DLD1 (cell line): ENCODE results near the gene LPCAT4.
"Not testable (repeated sequence)": the region's sequence is repeated elsewhere in the genome, so short reads cannot be mapped to it uniquely, and the experiment has no call there.

Source experiments
- in situ Hi-C: cut with HindIII; loops from 2 replicates; pipeline ENCODE4 v1.10.0; 2017; ENCODE audit warnings: low sequenced_read_pairs

LPCAT4 gene, protein sequence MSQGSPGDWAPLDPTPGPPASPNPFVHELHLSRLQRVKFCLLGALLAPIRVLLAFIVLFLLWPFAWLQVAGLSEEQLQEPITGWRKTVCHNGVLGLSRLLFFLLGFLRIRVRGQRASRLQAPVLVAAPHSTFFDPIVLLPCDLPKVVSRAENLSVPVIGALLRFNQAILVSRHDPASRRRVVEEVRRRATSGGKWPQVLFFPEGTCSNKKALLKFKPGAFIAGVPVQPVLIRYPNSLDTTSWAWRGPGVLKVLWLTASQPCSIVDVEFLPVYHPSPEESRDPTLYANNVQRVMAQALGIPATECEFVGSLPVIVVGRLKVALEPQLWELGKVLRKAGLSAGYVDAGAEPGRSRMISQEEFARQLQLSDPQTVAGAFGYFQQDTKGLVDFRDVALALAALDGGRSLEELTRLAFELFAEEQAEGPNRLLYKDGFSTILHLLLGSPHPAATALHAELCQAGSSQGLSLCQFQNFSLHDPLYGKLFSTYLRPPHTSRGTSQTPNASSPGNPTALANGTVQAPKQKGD

DNA sequence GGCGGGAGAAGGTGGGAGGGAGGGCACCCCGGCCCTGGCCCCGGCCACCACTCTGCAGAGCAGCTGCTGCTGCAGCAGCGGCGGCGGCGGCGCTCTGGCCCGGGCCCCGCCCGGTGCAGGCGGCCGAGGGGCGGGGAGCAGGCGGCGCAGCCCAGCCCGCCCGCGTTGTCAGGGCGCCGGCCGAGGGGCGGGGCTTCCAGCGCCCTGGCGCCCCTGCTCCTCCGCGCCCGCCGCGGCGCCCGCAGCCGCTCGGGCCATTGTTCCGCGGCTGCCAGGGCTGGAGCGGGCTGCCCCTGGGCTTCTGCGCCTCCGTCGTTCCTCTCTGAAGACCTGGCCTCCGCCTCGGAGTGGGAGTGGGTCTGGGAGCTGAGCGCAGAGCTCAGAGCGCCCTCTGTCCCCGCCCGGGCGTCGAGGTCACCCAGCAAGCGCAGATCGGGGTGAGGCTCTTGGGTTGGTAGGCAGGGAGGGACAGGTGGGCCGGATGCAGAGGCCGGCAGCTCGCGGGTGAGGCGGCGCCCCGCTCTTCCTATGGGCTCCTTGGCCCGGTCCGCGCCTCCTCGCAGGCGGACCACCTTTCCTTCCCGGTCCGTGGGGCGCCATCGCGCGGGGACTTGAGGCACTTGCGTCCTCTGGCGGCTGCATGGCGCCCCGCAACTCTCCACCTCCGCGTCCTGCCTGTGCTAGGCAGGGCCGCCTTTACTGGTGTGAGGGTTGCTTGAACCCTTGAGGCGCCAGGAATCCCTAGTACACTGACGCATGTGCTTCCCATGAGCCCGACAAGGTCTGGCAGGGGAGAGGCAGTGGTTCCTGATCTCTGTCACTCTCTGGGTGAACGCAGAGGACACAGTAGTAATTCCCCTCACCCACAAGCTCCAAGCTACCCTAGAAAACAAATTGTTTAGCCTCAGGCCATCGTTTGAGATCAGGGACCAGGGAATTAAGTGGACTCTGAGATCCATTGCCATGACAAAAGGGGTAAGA lies at the start of gene LPCAT4:
Gene LPCAT4, minus strand, starts transcription at position 96 of the 981 bp plus-strand sequence. CDS start 96 bp downstream, outside the sequence.
- in situ Hi-C loops: no loop called here

DNA sequence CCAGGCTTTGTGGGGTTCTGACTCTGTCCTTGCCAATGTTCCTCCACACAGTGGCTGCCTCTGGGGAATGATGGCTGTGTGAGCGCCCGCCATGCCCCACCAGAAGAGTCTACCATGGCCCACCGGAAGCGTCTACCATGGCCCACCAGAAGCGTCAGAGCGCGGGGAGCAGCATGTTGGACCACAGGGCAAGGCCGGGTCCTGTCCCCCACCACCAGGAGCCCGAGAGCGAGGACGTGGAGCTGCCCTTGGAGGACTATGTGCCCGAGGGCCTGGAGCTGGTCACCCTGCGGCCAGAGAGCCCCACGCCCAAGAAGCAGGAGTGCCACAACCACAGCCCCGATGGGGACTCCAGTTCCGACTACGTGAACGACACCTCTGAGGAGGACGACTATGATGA lies 42.5 kb upstream of the LPCAT4 start:
- in situ Hi-C loops: not testable (repeated sequence)

- in situ Hi-C loops: not testable (repeated sequence)
Observed at GRCh38 chr15:34408973-34409372, 42.0 kb upstream of the LPCAT4 start.

DNA sequence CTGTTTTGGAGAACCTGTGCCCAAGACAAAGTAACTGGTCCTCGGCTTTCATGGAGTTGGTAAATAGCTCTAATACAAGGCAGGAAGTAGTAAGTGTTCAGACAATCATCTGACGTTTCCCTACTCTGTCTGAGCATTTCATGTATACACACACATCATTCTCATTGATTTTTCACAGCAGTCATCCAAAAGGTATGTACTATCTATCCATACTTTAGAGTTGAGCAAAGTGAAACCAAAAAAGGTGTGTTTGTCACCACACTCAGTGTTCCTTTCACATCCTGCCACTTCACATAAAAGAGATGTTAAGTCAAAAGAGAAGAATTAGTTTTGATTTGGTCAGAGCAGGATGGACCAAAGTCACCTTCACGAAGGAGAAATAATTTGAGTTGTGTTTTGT lies 36.9 kb upstream of the LPCAT4 start:
- in situ Hi-C loops: not testable (repeated sequence)

DNA sequence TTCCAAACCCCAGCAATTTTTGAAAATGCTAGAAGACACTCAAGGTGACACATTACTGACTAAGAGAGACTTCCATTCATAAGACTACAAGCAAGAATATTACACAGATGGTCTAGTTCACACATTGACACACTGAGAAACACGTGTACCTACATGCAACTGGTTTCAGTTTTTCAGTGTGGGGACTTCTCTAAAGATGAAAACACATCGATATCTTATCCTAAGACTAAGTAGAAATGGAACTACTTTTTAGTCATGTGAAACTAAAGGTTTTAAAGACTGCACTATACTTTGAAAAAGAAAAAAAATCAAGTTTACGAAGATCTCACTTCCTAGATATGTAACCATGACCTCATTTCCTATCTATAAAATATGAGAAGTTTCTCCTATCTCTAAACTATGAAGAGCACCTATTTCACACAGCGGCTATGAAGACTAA lies 36.2 kb upstream of the LPCAT4 start:
- in situ Hi-C loops: not testable (repeated sequence)

GRCh38 chr15:34397637-34398259 lies 30.8 kb upstream of the LPCAT4 start:
- in situ Hi-C loops: not testable (repeated sequence)

- in situ Hi-C loops: not testable (repeated sequence)
Observed at GRCh38 chr15:34392981-34393380, 26.0 kb upstream of the LPCAT4 start.

DNA sequence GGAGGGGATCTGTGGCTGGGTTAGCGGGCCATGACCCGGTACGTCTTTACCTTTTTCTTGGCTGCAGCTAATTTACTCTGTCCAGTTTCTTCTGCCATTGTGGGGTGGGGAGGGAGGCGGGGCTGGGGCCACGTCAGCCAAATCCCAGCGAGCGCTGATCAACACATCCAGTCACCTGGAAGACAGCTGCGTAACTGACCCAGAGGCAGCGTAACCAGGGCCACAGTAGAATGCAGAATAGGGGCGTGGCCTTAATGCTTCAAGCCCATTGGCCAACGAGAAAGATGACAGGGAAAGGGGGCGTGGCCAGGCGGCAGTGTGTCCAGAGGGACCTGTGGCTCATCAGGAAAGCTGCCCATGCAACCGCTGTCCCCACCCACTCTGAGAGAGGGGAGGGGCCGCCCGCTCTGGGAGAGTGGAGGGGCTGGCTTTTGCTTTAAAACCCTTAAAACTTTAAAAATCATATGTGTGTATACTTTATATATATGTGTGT lies 22.6 kb upstream of the LPCAT4 start:
- in situ Hi-C loops: not testable (repeated sequence)

- in situ Hi-C loops: not testable (repeated sequence)
Observed at GRCh38 chr15:34381829-34382521, 15.0 kb upstream of the LPCAT4 start.

- in situ Hi-C loops: not testable (repeated sequence)
Observed at GRCh38 chr15:34380491-34380890, 13.5 kb upstream of the LPCAT4 start.

GRCh38 chr15:34376856-34377255 lies 9.9 kb upstream of the LPCAT4 start:
- in situ Hi-C loops: no loop called here

DNA sequence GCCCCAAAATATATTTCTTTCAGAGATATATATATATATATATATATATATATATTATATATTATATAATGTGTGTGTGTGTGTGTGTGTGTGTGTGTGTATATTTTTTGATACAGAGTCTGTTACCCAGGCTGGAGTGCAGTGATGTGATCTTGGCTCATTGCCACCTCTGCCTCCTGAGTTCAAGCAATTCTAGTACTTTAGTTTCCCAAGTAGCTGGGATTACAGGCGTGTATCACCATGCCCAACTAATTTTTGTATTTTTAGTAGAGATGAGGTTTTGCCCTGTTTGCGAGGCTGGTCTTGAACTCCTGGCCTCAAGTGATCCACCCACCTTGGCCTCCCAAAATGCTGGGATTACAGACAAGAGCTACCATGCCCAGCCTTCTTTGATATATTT lies 8.5 kb upstream of the LPCAT4 start:
- in situ Hi-C loops: not testable (repeated sequence)

DNA sequence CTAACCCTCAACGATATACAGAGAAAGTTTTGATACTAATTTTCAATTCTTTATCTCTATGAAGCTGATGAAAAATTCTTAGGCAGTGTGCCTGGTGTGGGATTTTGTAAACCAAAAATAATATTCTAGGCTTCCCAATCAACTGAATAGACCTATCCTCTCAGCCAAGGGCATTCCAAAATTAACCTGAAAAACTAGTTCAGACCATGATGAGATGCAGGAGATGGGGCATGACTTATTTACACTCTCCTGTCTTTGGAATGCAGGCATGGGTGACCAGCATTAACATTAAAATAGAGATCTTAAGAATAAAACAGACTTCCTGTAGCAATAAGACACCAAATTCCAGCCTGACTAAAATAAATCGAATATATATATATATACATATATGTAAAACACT lies 7.8 kb upstream of the LPCAT4 start:
- in situ Hi-C loops: no loop called here

GRCh38 chr15:34373951-34374350 lies 7.0 kb upstream of the LPCAT4 start:
- in situ Hi-C loops: no loop called here

GRCh38 chr15:34370643-34371042 lies 3.6 kb upstream of the LPCAT4 start:
- in situ Hi-C loops: no loop called here

- in situ Hi-C loops: no loop called here
Observed at GRCh38 chr15:34370129-34370528, 3.1 kb upstream of the LPCAT4 start.

DNA sequence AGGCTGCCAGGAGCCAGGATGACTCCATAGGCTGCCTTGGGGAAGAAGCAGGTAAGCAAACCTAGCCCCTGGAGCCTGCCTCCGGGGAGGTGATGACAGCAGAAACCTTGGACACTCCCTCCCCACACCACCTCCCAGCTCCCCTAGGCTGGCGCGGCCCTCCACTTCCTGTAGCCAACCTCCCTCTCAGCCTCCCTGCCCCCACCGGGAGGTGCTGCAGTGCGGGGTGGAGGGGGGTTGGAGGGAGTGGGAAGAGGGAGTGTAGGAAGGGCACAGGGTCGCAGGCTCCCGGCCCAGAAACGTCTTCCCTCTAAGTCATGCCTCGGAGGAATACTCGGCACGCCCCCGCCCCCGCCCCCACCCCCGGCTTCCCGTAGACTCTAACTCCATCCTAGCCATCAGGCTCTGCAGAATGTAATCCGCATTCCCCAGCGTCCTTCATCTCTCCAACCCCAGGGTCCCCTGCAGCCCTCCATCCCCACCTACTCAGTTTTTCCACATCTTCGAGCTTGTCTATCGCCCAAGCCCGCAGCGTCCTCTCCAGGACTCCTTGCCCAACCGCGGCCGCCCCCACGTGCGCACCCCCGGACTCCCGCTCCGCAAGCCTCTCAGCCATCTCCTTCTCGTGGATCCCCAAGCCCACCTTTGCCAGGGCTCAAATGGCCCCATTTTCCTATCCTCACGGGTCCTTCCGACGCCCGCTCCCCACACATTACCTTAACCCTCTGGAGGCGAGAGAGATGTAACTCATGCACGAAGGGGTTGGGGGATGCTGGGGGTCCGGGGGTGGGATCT lies 528 bp downstream of the LPCAT4 start:
- in situ Hi-C loops: no loop called here

DNA sequence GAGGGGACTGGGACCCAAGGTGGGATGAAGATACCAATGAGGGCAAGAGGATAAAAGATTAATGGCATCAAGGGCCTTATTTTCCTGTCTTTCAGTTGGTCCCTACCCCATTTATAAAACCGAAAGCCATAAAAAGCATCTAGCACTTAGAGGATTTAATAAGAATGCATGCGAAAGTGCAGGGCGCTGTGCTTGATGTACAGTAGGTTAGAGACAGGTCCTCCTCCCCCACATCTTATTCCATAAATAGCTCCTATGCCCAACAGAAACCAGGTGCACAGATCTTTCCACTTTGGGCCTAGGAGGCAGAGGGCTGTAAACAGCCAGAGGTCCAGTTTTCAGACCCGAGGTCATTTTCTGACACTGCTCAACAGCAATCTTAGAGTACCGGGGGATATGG lies 1.2 kb downstream of the LPCAT4 start:
- in situ Hi-C loops: no loop called here

- in situ Hi-C loops: no loop called here
Observed at GRCh38 chr15:34365091-34365825, 1.7 kb downstream of the LPCAT4 start.
